Epithelial cell of esophagus (primary cell): ENCODE results near the gene PARP3.

Experiments used
- DNase-seq: peaks from one replicate; pipeline ENCODE4 v3.0.0; 2010; ENCODE audit warnings: low read depth
- H3K4me3 ChIP-seq: 2 replicates; pipeline ENCODE4 v1.5.1; 2011; ENCODE audit warnings: mild to moderate bottlenecking, low read length, control low read depth
- CTCF ChIP-seq: IDR thresholded peaks from 2 replicates; pipeline ENCODE4 v1.5.1; 2011; ENCODE audit warnings: low read depth, mild to moderate bottlenecking, low read length, control low read depth, inconsistent platforms; ENCODE audit not compliant: insufficient read depth; ENCODE audit errors: missing control alignments

PARP3 gene

GRCh38 chr3:51997935-51998596 is 55.9 kb downstream of the PARP3 start:
- TF ChIP-seq CTCF, result no peak
- DNase-seq, result peak; percentile 84
- H3K4me3 ChIP-seq, result no peak overlapping the region
